GM23248 (cell line): ENCODE data around the gene CREB5.

Experiments used
- EZH2 ChIP-seq: fragments of 200-600 bp; sonication (generic); IDR thresholded peaks from 2 replicates; pipeline ENCODE4 v1.6.1; 2018; ENCODE audit warnings: antibody characterized with exemption, mild to moderate bottlenecking; ENCODE audit not compliant: insufficient read depth, poor library complexity, severe bottlenecking
- EZH2phosphoT487 ChIP-seq: fragments of 200-600 bp; sonication (generic); IDR thresholded peaks from 2 replicates; pipeline ENCODE4 v1.6.1; 2018; ENCODE audit warnings: antibody characterized with exemption, moderate library complexity, mild to moderate bottlenecking, low read depth; ENCODE audit not compliant: insufficient read depth

DNA sequence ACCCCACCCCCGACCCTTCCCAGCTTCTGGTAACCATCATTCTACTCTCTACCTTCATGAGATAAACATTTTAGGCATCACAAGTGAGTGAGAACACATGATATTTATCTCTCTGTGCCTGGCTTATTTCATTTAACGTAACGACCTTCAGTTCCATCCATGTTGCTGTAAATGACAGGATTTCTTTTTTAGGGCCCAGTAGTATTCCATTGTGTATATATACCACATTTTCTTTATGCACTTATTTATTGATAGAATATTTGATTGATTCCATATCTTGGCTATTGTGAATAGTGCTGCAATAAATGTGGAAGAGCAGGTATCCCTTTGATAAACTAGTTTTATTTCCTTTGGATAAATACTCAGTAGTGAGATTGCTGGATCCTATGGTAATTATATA is 112.7 kb downstream of the CREB5 start:
- no peak for TF ChIP-seq EZH2
- no peak for TF ChIP-seq EZH2phosphoT487
